Activated CD8-positive, alpha-beta memory T cell treated with anti-CD3 and anti-CD28 coated beads, Interleukin-2, amount 10 ng/mL, durations not matched to agents 7 days and 5 days (primary cell): ENCODE measurements around the gene LMO7. TPM values are rescaled to one million over a fixed set of nuclear protein-coding genes. Genes with fewer than 3 reads are reported as not detected.
"Not testable (repeated sequence)": the region's sequence is repeated elsewhere in the genome, so short reads cannot be mapped to it uniquely, and the experiment has no call there.

Experiments used
- ATAC-seq: fragments of 150-1000 bp; cut with Tn5 transposase; one replicate; pipeline ENCODE4 v1.10.0; 2021; ENCODE audit warnings: moderate library complexity
- CTCF ChIA-PET: fragments of 350-600 bp; sonication (Branson Sonifier 250); formaldehyde crosslinking; loops from one replicate; lab custom pipeline; 2021; ENCODE audit warnings: antibody characterized with exemption; lab: Charles Lee
- DNase-seq: peaks from one replicate; pipeline ENCODE4 v3.0.0-alpha.2; 2020
- H3K27ac Mint-ChIP-seq: one replicate; pipeline ENCODE4 v1.8.0; 2021; ENCODE audit warnings: mild to moderate bottlenecking, mixed read lengths
- H3K27me3 Mint-ChIP-seq: one replicate; pipeline ENCODE4 v1.8.0; 2021; ENCODE audit warnings: mixed read lengths
- H3K36me3 Mint-ChIP-seq: one replicate; pipeline ENCODE4 v1.8.0; 2021; ENCODE audit warnings: mild to moderate bottlenecking, mixed read lengths
- H3K4me1 Mint-ChIP-seq: one replicate; pipeline ENCODE4 v1.8.0; 2021; ENCODE audit warnings: mixed read lengths
- H3K4me3 Mint-ChIP-seq: one replicate; pipeline ENCODE4 v1.8.0; 2021; ENCODE audit warnings: mild to moderate bottlenecking, moderate library complexity, mixed read lengths
- H3K9me3 Mint-ChIP-seq: one replicate; pipeline ENCODE4 v1.8.0; 2022; ENCODE audit warnings: low read depth, mixed read lengths
- total RNA-seq, 2 experiments: library from RNA; stranded (reverse); gene quantifications; one replicate each; pipeline ENCODE4 v1.2.3, GENCODE V29; 2021

The LMO7 gene
- total RNA-seq, 2 experiments from 2014 or later, result 4.2 to 9.3 TPM

DNA sequence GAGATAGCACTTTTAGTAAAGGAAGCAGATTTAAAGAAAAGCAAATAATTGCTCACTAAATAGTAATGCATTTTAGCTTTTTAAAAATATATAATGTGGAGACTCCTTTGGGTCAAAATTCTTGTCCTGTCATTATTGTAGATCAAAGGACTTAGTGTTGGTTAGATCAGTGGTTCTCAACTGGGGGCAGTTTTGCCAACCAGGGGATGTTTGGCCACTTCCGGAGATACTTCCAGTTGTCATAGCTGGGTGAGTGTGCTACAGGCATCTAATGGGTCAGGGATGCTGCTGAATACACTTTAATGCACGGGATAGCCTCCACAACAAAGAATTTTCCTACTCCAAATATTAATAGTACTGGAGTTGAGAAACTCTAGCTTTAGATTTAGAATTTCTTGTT lies 126.8 kb downstream of the LMO7 start:
- ATAC-seq (no peak), DNase-seq (no peak)
- CTCF ChIA-PET, result no interaction called here
- no peaks in the 10 kb centered on the region for H3K27me3 Mint-ChIP-seq
- H3K4me3 Mint-ChIP-seq, result peak overlapping the region; percentile 66
- peak overlapping the region; percentile 85 for H3K27ac Mint-ChIP-seq
- peaks cover 2% of the 10 kb centered on the region for H3K9me3 Mint-ChIP-seq
- H3K4me1 Mint-ChIP-seq, result peaks cover 29% of the 10 kb centered on the region
- peaks cover 11% of the 10 kb centered on the region for H3K36me3 Mint-ChIP-seq

DNA sequence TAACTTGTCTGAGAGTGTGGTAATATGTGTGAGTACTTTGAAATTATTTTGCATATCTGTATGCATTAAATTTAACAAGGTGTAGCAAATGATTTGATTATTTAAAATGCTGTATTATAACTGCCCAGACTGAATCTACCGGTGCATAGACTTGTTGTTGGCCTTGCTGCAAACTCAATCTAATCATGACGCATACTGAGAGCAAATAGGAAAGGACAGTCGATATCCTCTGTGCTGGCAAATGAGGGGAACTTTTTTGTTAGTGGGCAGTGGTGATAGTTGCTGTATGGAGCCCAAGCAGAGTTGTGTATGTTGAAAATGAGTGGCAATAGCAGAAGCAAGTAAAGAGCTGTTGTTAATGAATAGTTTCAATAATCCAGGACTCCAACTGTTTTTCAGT lies 127.4 kb downstream of the LMO7 start:
- H3K9me3 Mint-ChIP-seq, result peaks cover 2% of the 10 kb centered on the region
- no peak overlapping the region for H3K4me3 Mint-ChIP-seq
- ATAC-seq (no peak), DNase-seq (no peak)
- no peak overlapping the region for H3K27ac Mint-ChIP-seq
- CTCF ChIA-PET, result no interaction called here
- H3K4me1 Mint-ChIP-seq, result peaks cover 29% of the 10 kb centered on the region
- peaks cover 11% of the 10 kb centered on the region for H3K36me3 Mint-ChIP-seq
- H3K27me3 Mint-ChIP-seq, result no peaks in the 10 kb centered on the region

DNA sequence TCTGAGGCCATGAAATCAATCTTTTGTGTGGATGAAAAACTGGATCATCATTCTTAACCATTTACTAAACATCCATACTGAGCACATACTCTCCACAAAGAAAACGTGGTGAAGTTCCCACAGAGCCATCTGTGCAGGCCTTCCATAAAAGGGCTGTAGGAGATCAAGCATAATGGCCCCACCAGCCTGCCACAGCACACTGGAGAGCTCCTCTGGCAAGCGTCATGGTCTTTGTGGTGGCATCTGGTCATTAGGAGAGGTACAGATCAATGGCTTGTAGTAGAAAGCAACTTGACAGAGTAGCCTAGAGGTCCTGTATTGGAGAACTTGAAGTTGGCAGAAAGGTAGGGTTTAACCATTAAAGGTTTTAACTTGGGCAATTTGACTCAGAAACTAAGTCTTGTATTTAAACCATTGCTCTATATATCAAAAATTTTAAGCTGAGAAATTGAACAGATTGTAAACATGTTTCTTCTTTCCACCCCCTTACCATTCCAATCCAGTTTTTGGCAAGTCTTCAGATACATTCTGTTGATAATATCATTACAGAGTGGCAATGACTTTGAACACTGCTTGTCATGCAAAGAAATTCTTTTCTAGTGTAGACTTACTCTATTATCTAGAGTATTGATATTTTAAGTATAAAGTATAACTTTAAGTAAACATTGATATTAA lies 128.3 kb downstream of the LMO7 start:
- Mint-ChIP-seq H3K4me1 (peaks cover 29% of the 10 kb centered on the region), H3K4me3 (no peak overlapping the region), H3K27me3 (no peaks in the 10 kb centered on the region), H3K36me3 (peaks cover 10% of the 10 kb centered on the region), H3K27ac (no peak overlapping the region), H3K9me3 (peaks cover 2% of the 10 kb centered on the region)
- DNase-seq (no peak), ATAC-seq (no peak)
- CTCF ChIA-PET, result no interaction called here

DNA sequence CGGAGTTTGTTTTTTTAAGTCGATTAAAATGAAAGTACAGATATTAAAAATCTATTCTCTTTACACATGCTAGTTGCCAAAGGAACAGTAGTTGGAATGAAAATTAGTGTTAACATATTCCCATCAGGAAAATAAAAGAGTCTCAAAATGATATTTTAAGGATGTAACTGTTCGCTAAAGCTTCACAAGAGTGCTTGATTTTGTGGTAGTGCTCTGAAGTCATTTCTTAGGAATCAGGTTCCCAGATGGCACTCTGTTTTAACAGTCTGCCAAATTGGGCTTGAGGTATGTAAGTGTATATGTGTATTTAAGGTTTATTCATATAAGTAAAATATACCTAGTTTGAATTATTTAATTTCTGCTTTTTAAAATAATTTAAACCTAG lies 128.8 kb downstream of the LMO7 start:
- H3K4me3 Mint-ChIP-seq, result no peak overlapping the region
- H3K27me3 Mint-ChIP-seq, result no peaks in the 10 kb centered on the region
- H3K9me3 Mint-ChIP-seq, result peaks cover 2% of the 10 kb centered on the region
- CTCF ChIA-PET, result no interaction called here
- peaks cover 8% of the 10 kb centered on the region for H3K36me3 Mint-ChIP-seq
- DNase-seq (no peak), ATAC-seq (no peak)
- peaks cover 29% of the 10 kb centered on the region for H3K4me1 Mint-ChIP-seq
- H3K27ac Mint-ChIP-seq, result no peak overlapping the region

DNA sequence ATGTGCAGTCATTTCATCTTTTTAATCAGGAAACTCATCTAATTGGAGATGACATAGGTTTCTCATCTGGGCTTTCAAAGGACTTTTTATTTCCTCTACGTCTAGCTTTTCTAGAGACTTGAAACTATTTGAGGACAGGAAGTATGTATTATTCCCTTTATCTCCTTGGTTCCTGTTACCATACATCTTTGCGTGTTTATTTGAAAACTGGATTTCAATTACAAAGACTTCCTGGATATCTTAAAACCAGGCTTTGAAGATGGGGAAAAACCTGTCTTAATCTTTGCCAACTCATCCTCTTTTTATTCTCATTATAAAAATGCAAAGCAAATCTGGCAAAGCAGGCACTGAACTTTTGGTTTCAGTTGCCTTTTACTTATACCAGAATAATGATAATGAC lies 130.5 kb downstream of the LMO7 start:
- Mint-ChIP-seq H3K36me3 (peaks cover 6% of the 10 kb centered on the region), H3K27ac (no peak overlapping the region), H3K27me3 (no peaks in the 10 kb centered on the region), H3K4me1 (peaks cover 18% of the 10 kb centered on the region), H3K4me3 (no peak overlapping the region), H3K9me3 (peaks cover 2% of the 10 kb centered on the region)
- CTCF ChIA-PET, result no interaction called here
- DNase-seq (no peak), ATAC-seq (no peak)

DNA sequence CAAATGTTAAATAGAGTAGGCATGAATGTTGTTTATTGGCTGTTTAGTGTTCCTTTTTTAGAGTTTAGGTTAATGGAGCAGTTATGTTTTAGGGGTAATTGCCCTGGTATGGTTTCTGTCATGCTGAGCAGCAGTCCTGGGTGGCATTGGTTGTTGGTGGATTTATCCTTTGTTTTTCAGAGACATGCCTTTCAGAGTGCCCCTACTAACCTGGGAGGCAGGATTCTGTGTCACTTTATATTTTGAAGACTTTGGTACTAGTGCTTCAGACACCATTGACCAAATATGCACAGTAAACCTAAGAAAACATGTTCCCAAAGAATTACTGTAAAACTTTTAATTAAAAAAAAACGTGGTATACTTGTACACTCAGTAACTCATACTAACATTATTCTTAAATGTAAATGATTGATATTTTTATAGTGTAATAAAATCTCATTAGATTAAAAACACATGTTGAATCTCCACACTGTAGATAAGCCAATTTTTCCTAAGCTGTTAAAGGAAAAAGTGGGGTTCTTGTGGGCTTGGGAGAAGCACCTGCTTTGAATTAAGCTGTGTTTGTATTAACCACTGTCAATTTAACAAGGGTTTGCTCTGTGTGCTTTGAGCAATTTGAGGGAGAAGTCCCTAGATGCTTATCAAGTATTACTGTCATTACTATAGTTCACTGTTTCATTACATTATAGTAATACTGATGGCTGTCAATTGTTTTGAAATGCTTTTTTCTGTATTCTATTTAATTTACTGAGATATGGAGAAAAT lies 133.2 kb downstream of the LMO7 start:
- H3K4me1 Mint-ChIP-seq, result peaks cover 3% of the 10 kb centered on the region
- H3K27ac Mint-ChIP-seq, result no peak overlapping the region
- CTCF ChIA-PET, result no interaction called here
- no peak for DNase-seq
- ATAC-seq, result no peak
- peaks cover 6% of the 10 kb centered on the region for H3K36me3 Mint-ChIP-seq
- no peak overlapping the region for H3K4me3 Mint-ChIP-seq
- no peaks in the 10 kb centered on the region for H3K27me3 Mint-ChIP-seq
- H3K9me3 Mint-ChIP-seq, result peaks cover 2% of the 10 kb centered on the region

DNA sequence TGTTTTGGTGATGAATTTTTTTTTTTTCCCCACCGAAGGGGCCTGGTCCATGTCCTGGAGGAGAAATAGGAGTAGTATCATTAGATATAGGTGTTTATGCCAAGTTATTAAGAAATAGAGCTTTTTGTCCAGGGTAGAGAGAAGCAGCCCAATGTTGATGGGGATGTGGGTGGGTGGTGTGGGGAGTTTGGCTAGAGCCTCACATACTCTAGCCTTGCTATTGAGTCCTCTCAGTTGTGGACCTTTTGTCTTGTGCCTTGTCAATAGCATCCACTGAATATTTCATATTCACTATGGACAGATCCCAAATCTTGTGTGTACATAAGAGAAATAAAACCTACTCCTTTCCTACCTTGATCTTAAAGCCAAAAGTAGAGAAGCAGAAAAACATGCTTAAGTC lies 134.0 kb downstream of the LMO7 start:
- peaks cover 2% of the 10 kb centered on the region for H3K9me3 Mint-ChIP-seq
- peaks cover 3% of the 10 kb centered on the region for H3K4me1 Mint-ChIP-seq
- CTCF ChIA-PET, result no interaction called here
- no peak overlapping the region for H3K4me3 Mint-ChIP-seq
- no peaks in the 10 kb centered on the region for H3K27me3 Mint-ChIP-seq
- no peak for DNase-seq
- no peak overlapping the region for H3K27ac Mint-ChIP-seq
- ATAC-seq, result no peak
- peaks cover 6% of the 10 kb centered on the region for H3K36me3 Mint-ChIP-seq

DNA sequence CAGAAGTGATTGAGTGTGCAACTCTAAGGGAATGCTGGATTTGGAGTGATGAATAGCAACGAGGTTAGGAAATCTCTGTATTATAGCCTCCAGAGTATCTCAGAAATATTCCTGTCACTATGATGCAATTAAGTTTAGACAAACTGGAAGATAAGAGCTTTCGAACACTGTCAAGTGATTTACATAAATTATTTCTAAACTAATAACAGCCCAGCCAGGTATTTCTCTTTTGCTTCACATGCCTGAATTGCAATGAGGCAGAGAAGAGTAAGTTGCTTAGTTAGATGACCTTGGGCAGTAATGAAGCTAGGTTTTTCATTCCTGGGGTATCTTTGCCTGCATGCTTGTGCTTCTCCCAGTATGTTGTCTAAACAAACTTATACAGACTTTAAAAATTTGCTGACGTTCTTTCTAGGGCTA lies 134.5 kb downstream of the LMO7 start:
- peaks cover 2% of the 10 kb centered on the region for H3K9me3 Mint-ChIP-seq
- H3K27ac Mint-ChIP-seq, result no peak overlapping the region
- CTCF ChIA-PET, result no interaction called here
- DNase-seq (no peak), ATAC-seq (no peak)
- H3K4me3 Mint-ChIP-seq, result no peak overlapping the region
- H3K4me1 Mint-ChIP-seq, result peaks cover 3% of the 10 kb centered on the region
- peaks cover 3% of the 10 kb centered on the region for H3K36me3 Mint-ChIP-seq
- no peaks in the 10 kb centered on the region for H3K27me3 Mint-ChIP-seq

DNA sequence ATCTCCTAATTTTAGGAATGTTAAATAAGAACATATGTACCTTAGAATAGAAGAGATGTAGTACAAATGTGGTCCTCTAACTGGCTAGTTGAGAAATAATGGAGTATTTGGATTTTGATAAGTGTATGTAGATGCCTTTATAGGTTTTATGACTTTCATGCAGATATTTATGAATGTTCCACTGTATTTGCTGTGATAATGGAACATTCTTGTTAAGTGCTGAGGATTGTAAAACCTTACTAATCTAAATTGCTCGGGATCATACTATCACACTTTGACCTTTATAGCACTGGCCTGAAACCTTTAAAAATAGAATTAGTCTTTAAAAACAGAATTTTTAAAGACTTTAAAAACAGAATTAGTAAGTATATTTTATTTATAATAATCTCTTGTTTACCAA lies 135.1 kb downstream of the LMO7 start:
- peaks cover 2% of the 10 kb centered on the region for H3K9me3 Mint-ChIP-seq
- H3K27me3 Mint-ChIP-seq, result no peaks in the 10 kb centered on the region
- no peak overlapping the region for H3K27ac Mint-ChIP-seq
- no peak for DNase-seq
- no peak overlapping the region for H3K4me3 Mint-ChIP-seq
- no peak for ATAC-seq
- peaks cover 3% of the 10 kb centered on the region for H3K4me1 Mint-ChIP-seq
- no peaks in the 10 kb centered on the region for H3K36me3 Mint-ChIP-seq
- CTCF ChIA-PET, result no interaction called here

DNA sequence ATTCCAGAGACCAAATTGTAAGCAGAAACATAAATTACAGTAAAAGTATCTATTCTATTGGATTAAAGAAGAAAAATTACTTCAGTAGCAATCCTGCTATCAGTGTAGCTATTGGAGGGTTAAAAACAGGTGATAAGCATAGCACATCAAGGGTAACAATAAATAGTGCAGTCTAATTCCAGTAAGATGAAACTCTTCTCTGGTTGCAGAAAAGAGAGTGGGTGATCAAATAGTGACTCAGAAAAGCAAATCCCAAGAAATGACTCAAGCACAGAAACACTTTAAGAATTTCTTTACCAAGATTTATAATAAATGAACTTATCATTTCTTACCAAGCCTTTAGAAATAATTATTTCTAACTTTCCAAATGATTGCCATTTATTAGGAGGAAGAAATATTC lies 135.7 kb downstream of the LMO7 start:
- no peak overlapping the region for H3K4me3 Mint-ChIP-seq
- H3K36me3 Mint-ChIP-seq, result no peaks in the 10 kb centered on the region
- DNase-seq (no peak), ATAC-seq (no peak)
- CTCF ChIA-PET, result interaction anchor here (1.6 kb wide), 1 partner anchor 10 kb away, joined by 3 read pairs; no protein-coding TSS in a partner anchor
- H3K9me3 Mint-ChIP-seq, result no peaks in the 10 kb centered on the region
- no peaks in the 10 kb centered on the region for H3K27me3 Mint-ChIP-seq
- peaks cover under 1% of the 10 kb centered on the region for H3K4me1 Mint-ChIP-seq
- H3K27ac Mint-ChIP-seq, result no peak overlapping the region

DNA sequence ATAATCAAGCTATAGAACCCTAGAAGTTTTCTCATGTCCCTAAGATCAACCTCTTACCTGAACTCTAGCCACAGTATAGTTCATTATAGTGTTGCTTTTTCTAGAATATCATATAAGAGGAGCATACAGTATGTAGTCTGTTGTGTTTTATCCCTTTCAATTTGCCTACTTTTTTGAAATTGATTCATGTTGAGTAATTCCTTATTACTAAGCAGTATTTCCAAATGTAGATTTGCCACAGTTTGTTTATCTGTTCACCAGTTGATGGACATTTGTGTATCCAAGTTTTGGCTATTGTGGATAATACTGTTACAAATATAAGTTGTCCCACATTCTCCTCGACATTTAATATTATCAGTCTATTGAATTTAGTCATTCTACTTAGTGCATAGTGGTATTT lies 138.0 kb downstream of the LMO7 start:
- no peak overlapping the region for H3K27ac Mint-ChIP-seq
- H3K4me1 Mint-ChIP-seq, result no peaks in the 10 kb centered on the region
- H3K4me3 Mint-ChIP-seq, result no peak overlapping the region
- CTCF ChIA-PET, result no interaction called here
- ATAC-seq, result no peak
- DNase-seq, result no peak
- peaks cover 2% of the 10 kb centered on the region for H3K36me3 Mint-ChIP-seq
- peaks cover 3% of the 10 kb centered on the region for H3K9me3 Mint-ChIP-seq
- H3K27me3 Mint-ChIP-seq, result no peaks in the 10 kb centered on the region

DNA sequence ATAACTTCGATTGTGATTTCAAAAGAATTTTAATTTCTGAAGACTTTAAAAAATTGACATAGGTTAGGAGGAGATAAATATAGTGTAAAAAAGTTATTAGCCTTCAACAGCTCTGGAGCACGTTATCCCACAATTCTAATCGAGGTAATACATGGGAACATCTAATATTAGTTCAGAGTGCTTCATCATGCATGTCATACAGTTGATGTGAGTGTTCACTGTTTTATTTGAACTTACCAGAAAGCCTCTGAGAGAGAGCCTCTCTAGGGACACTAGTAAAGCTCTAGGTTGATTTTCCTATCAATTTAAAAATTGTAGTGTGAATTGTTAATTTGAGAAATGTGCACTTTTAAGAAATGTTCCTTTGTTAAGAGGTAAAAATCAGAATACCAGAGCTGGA lies 140.4 kb downstream of the LMO7 start:
- no peak overlapping the region for H3K27ac Mint-ChIP-seq
- H3K4me1 Mint-ChIP-seq, result no peaks in the 10 kb centered on the region
- peaks cover 7% of the 10 kb centered on the region for H3K36me3 Mint-ChIP-seq
- no peaks in the 10 kb centered on the region for H3K27me3 Mint-ChIP-seq
- H3K4me3 Mint-ChIP-seq, result no peak overlapping the region
- CTCF ChIA-PET, result no interaction called here
- ATAC-seq (no peak), DNase-seq (no peak)
- H3K9me3 Mint-ChIP-seq, result peaks cover 6% of the 10 kb centered on the region

DNA sequence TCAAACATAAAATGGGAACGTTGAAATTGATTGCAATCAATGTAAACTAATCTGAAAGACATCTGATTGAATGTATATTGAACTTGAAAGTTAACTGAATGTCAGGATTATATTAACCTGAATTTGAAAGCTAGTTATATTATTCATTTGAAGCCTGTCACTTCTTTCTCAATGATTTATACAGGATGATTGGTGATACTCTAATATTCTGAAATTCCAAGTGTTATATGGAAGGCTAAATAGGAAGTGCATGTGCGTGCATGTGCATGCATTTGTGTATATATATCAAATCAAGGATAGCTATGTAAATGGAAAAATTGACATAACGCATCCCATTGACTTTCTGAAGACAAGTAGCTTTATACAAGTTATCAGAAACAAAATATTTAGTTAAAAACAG lies 143.3 kb downstream of the LMO7 start:
- CTCF ChIA-PET, result interaction anchor here (1.5 kb wide), 1 partner anchor 11 kb away, joined by 5 read pairs; no protein-coding TSS in a partner anchor
- Mint-ChIP-seq H3K4me1 (no peaks in the 10 kb centered on the region), H3K4me3 (no peak overlapping the region)

DNA sequence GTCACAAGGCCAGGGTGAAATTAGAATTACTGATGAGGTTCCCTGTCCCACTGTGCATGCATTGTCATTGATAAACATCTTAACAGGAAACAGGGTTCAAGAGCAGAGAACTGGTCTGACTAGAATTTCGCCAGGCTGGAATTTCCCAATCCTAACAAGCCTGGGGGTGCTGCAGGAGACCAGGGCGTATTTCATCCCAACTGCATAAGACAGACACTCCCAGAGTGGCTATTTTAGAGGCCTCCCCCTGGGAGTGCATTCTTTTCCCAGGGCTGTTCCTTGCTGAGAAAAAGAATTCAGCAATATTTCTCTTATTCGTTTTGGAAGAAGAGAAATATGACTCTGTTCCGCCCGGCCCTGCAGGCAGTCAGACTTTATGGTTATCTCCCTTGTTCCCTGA lies 144.0 kb downstream of the LMO7 start:
- ATAC-seq, H3K27me3 Mint-ChIP-seq, H3K36me3 Mint-ChIP-seq, H3K4me3 Mint-ChIP-seq, CTCF ChIA-PET, DNase-seq, H3K4me1 Mint-ChIP-seq, H3K9me3 Mint-ChIP-seq, H3K27ac Mint-ChIP-seq: not testable (repeated sequence)

More for the DNA sequence above, 143.3 kb downstream of the LMO7 start:
- Mint-ChIP-seq H3K27ac (no peak overlapping the region), H3K27me3 (no peaks in the 10 kb centered on the region), H3K9me3 (peaks cover 6% of the 10 kb centered on the region), H3K36me3 (peaks cover 7% of the 10 kb centered on the region)
- ATAC-seq (no peak), DNase-seq (no peak)
